Duodenal mucosa (tissue), 2 donors: ENCODE data around the gene DNTTIP2.

Experiments used
- H3K27ac ChIP-seq: one replicate; pipeline ENCODE4 v1.7.0; 2013; ENCODE audit warnings: low read depth, low read length
- H3K27me3 ChIP-seq, 2 donors: one replicate each; pipeline ENCODE4 v1.7.0; 2013; ENCODE audit warnings: low read length in 2 of 2, control low read depth in 1 of 2; ENCODE audit not compliant: insufficient read depth in 2 of 2, control insufficient read depth in 1 of 2
- H3K36me3 ChIP-seq, 2 donors: one replicate each; pipeline ENCODE4 v1.7.0; 2013; ENCODE audit warnings: low read length in 2 of 2, control low read depth in 1 of 2; ENCODE audit not compliant: insufficient read depth in 2 of 2, control insufficient read depth in 1 of 2
- H3K4me1 ChIP-seq, 2 donors: one replicate each; pipeline ENCODE4 v1.7.0; 2013; ENCODE audit warnings: low read length in 2 of 2, control low read depth in 1 of 2; ENCODE audit not compliant: insufficient read depth in 2 of 2, control insufficient read depth in 1 of 2
- H3K4me3 ChIP-seq, 2 donors: one replicate each; pipeline ENCODE4 v1.7.0; 2013; ENCODE audit warnings: low read length in 2 of 2, low read depth in 1 of 2
- H3K9ac ChIP-seq, 2 donors: one replicate each; pipeline ENCODE4 v1.7.0; 2013; ENCODE audit warnings: low read length in 2 of 2, low read depth in 1 of 2
- H3K9me3 ChIP-seq, 2 donors: one replicate each; pipeline ENCODE4 v1.7.0; 2013; ENCODE audit warnings: low read length in 2 of 2, control low read depth in 1 of 2; ENCODE audit not compliant: control insufficient read depth in 1 of 2

Gene DNTTIP2

GRCh38 chr1:93827128-93827527 lies 51.9 kb downstream of the DNTTIP2 start:
- Histone ChIP-seq H3K27me3 (no peaks in the 10 kb centered on the region), H3K9me3 (no peaks in the 10 kb centered on the region), H3K4me1 (no peaks in the 10 kb centered on the region), H3K36me3 (no peaks in the 10 kb centered on the region), H3K4me3 (no peak overlapping the region), H3K27ac (no peak overlapping the region), H3K9ac (no peak overlapping the region)

- Histone ChIP-seq H3K9me3 (no peaks in the 10 kb centered on the region), H3K4me1 (no peaks in the 10 kb centered on the region), H3K27ac (no peak overlapping the region), H3K9ac (no peak overlapping the region), H3K4me3 (no peak overlapping the region), H3K36me3 (no peaks in the 10 kb centered on the region), H3K27me3 (no peaks in the 10 kb centered on the region)
Observed at GRCh38 chr1:93824834-93825233, 54.2 kb downstream of the DNTTIP2 start.

DNA sequence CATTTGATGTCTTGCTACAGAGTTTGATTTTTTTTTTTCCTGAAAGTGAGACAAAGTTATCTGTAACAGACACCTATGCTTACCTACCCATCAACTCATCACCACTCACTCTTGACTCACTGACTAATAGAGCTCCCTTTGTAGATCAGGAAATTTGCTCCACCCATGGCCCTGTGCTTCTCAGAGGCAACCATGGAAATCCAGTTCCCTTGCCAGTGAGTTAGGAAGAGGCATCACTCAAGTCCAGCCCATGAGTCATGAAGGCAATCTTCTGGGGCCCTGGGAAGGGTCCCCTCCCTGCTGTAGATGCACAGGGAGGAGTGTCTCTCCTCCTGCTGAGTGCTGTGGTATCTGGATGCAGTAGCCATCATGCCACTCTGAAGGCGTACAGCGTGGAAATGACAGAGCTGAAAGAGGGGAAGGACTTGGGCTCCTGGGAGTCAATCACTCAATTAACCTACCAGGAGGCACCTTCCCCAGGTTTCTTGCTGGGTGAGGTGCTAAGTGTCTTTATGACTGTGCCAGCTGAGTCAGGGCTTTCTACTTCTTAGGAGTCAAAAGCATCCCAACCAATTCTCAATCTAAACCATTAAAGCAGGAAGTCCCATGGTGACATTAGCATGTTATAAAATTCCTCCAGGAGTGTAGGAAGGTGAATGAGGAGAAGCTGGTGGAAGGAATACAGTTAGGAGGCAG lies 56.1 kb downstream of the DNTTIP2 start:
- H3K4me3 ChIP-seq = no peak overlapping the region
- no peaks in the 10 kb centered on the region for H3K27me3 ChIP-seq
- H3K36me3 ChIP-seq = no peaks in the 10 kb centered on the region
- H3K9ac ChIP-seq = no peak overlapping the region
- no peaks in the 10 kb centered on the region for H3K4me1 ChIP-seq
- no peaks in the 10 kb centered on the region for H3K9me3 ChIP-seq
- H3K27ac ChIP-seq = no peak overlapping the region

GRCh38 chr1:93821423-93822144 lies 57.4 kb downstream of the DNTTIP2 start:
- Histone ChIP-seq H3K9ac (no peak overlapping the region), H3K4me3 (no peak overlapping the region), H3K27ac (no peak overlapping the region), H3K9me3 (no peaks in the 10 kb centered on the region), H3K4me1 (no peaks in the 10 kb centered on the region), H3K27me3 (no peaks in the 10 kb centered on the region), H3K36me3 (no peaks in the 10 kb centered on the region)

GRCh38 chr1:93820554-93821422 lies 58.2 kb downstream of the DNTTIP2 start:
- H3K9me3 ChIP-seq = no peaks in the 10 kb centered on the region
- no peak overlapping the region for H3K9ac ChIP-seq
- no peaks in the 10 kb centered on the region for H3K36me3 ChIP-seq
- no peaks in the 10 kb centered on the region for H3K27me3 ChIP-seq
- no peaks in the 10 kb centered on the region for H3K4me1 ChIP-seq
- H3K4me3 ChIP-seq = no peak overlapping the region
- no peak overlapping the region for H3K27ac ChIP-seq

GRCh38 chr1:93818570-93818959 lies 60.4 kb downstream of the DNTTIP2 start:
- no peak overlapping the region for H3K4me3 ChIP-seq
- H3K36me3 ChIP-seq = no peaks in the 10 kb centered on the region
- H3K9ac ChIP-seq = no peak overlapping the region
- peaks cover 2 to 3% of the 10 kb centered on the region in 2 donors for H3K4me1 ChIP-seq
- H3K27me3 ChIP-seq = no peaks in the 10 kb centered on the region
- H3K9me3 ChIP-seq = no peaks in the 10 kb centered on the region
- no peak overlapping the region for H3K27ac ChIP-seq

- Histone ChIP-seq H3K27me3 (no peaks in the 10 kb centered on the region), H3K9ac (no peak overlapping the region), H3K36me3 (no peaks in the 10 kb centered on the region), H3K27ac (no peak overlapping the region), H3K4me1 (peaks cover 4 to 9% of the 10 kb centered on the region in 2 donors), H3K4me3 (no peak overlapping the region), H3K9me3 (no peaks in the 10 kb centered on the region)
Observed at GRCh38 chr1:93817819-93818569, 61.0 kb downstream of the DNTTIP2 start.

- Histone ChIP-seq H3K9me3 (no peaks in the 10 kb centered on the region), H3K4me3 (no peak overlapping the region), H3K27me3 (no peaks in the 10 kb centered on the region), H3K9ac (no peak overlapping the region), H3K4me1 (peaks cover 4 to 9% of the 10 kb centered on the region in 2 donors), H3K36me3 (no peaks in the 10 kb centered on the region), H3K27ac (no peak overlapping the region)
Observed at GRCh38 chr1:93816970-93817678, 61.9 kb downstream of the DNTTIP2 start.
